GM21360 (cell line): ENCODE results near the gene ZNF628.

Experiments used
- ATAC-seq: cut with Tn5 transposase; IDR thresholded peaks from one replicate; pipeline ENCODE4 v1.9.1; 2021; ENCODE audit warnings: mild to moderate bottlenecking, moderate library complexity; ENCODE audit not compliant: unreplicated experiment

Gene ZNF628

DNA sequence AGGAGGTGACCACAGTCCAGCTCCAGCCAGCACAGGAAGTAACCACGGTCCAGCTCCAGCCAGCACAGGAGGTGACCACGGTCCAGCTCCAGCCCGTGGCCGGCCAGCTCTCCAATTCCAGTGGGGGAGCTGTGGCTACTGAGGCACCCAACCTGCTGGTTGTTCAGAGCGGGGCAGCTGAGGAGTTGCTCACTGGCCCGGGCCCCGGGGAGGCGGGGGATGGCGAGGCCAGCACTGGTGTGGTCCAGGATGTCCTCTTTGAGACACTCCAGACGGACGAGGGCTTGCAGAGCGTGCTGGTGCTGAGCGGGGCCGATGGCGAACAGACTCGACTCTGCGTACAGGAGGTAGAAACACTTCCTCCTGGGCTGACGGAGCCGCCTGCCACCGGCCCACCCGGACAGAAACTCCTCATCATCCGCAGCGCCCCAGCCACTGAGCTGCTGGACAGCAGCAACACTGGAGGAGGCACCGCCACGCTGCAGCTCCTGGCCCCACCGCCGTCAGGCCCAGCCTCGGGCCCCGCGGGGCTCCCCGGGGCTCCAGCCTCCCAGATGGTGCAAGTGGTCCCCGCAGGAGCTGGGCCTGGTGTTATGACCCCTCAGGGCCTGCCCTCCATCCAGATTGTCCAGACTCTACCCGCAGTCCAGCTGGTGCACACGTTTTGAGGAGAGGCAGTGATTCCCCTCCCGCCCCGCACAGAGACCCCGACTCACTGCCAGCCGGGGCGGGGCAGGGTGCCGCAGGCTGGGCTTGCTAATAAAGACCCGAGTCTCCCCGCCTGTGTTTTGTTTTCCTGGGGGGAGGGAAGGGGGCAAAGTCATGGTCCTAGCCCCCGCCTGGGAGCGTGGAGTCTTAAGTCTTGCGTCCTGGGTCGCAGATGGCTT lies 7.5 kb downstream of the ZNF628 start:
- no peak for ATAC-seq

DNA sequence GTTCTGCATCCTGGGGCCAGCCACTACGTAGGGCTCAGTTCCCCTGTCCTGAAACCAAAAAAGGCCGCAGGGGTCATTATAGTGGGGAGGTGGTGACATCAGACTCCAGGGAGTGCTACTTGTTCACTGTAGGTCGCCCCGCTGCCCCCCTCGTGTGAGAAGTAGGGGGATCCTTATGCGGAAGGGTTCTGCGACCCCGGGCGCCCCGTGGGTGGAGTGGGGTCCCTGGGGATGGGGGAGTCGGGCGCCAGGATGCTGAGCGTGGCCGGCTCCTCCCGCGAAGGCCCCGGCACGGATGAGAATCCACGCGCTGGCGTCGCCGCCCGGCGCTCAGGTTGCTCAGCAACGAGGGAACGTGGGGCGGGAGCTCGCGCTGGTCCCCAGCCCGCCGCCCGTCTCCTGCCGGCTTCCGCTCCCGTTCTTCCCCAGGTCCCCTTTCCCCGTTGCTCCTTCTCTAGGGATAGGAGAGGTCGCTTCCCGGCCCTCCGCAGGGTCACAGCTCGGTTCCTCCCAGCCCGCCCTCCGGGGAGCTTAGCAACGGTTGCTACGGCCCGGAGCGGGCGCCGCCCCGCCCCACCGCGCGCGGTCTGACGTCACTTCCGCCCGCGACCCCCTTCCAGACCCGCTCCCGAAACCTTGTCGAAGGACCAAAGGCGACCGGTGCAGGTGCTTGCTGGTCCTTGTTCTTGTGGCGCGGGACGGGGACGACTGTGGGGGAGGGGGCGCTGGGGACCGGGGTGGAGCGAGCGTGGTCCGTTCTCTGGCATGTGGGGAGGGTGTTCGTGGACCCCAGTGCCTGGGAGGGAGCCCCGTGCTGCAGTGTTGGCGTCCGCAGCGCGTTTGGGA lies 8.4 kb downstream of the ZNF628 start, which contains the start of gene NAT14:
TSS of gene NAT14 (plus strand) at position 596 of the 846 bp plus-strand sequence. CDS start 521 bp downstream, outside the sequence.
- peak; percentile 63 for ATAC-seq

GRCh38 chr19:55485439-55486011 lies 9.1 kb downstream of the ZNF628 start:
- no peak for ATAC-seq

GRCh38 chr19:55486043-55486970 lies 9.9 kb downstream of the ZNF628 start:
- no peak for ATAC-seq

DNA sequence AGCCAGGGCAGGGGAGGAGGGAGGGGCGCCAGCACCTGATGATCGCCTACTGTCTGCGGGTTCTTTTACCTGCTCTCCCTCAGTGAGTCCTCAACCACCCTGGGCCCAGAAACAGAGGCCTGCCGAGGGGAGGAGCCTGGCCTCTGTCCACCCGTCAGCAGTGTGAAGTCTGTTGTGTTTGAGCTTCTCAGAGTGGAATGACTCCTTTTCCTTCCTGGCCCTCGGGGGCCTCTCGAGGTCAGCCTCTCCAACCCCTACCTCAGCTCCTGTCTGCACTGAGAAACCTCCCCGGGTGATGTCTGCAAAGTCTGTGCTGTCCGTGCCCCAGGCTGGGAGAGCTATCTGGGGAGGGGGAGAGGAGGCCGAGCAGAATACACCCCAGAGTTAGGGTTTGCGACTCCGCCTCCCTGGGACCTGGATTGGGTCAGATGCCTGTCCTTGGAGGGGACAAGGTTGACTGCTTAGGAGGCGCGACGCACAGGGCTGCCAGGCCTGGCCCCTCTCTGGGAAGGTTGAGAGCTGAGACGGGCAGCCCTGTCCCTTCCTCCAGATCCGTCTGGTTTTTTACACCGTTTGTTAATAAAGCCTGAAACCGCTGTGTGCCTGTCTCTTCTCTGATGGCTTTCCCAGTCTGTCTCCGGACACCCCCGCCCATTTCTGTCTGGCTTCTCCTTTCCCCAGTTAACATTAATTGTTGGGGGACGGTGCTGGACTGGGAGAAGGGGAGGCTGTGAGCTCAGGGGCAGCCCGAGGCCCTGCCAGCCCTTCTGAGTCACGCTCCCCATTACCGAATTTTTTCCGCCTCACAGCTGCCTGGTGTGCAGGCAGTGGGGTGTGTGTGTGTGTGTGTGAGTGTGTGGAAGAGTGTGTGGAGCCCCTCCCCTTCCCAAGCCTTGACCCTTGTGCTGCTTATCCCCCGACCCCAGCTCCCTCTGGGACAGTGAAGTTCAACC lies 10.8 kb downstream of the ZNF628 start:
- ATAC-seq = no peak

DNA sequence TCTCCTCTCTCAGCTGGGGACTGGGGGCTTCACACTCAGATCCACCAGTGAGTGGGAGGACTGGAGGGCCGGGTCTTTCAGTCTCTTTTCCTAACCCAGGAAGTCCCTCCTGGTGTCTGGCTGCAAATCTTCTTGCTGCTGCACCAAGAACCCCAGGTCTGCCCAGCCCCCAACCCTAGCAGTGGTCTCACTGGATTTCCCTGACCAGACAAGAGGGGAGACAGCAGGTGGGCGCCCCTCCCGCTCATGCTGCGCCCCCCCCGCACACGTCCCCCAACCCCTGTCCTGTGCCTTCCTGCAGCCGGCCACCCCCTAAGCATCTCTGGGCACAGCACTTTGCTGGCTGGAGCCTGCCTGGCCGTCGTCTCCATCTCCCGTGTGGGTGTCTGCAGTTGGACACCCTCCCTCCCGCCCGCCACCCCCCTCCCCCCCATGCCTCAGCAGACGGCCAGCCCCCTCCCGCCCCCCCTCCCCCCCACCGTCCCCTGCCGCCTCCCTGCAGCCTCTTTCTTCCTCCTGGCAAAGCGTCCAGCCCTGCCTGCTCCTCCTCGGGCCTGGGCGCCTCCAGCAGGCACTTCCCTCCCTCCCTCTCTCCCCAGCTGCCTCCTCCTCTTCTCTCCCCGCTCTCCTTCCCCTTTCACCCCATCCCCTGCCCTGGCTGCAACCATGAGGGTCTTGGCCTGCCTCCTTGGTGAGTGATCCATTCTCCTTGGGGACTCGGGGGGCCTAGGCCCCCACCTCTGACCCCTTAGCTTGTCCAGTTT lies 11.7 kb downstream of the ZNF628 start, which contains the start of gene SSC5D:
TSS of gene SSC5D (plus strand) at position 513 of the 764 bp plus-strand sequence. CDS start at position 667, 154 bp downstream.
- no peak for ATAC-seq

GRCh38 chr19:55488986-55489710 lies 12.7 kb downstream of the ZNF628 start:
- ATAC-seq = no peak

- ATAC-seq = no peak
Observed at GRCh38 chr19:55489711-55490477, 13.5 kb downstream of the ZNF628 start.

GRCh38 chr19:55490478-55491432 lies 14.3 kb downstream of the ZNF628 start:
- ATAC-seq = no peak

- ATAC-seq = no peak
Observed at GRCh38 chr19:55491546-55492360, 15.3 kb downstream of the ZNF628 start.

DNA sequence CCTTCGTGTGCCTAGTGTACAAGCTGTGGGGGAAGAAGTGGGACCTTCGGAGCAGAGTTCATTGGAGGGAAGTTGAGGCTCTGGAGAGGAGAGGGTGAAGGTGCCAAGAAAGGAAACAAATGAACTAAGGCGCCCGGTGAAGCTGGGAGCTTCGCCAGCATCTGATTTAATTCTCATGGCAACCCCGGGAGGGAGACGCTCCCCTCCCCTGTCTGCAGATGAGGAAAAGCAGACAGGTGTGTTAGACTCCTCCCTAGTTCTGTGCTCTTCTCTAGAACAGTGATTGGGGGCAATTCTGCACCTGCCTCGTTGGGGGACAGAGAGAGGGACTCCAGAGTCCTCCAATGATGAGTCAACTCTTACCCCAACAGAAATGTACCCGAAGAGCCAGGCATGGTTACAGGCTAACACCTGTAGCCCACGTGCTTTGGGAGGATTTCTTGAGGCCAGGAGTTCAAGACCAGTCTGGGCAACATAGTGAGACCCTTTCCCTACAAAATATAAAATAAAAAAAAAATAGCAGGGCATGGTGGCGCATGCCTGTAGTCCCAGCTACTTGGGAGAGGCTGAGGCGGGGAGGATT lies 16.0 kb downstream of the ZNF628 start:
- no peak for ATAC-seq

DNA sequence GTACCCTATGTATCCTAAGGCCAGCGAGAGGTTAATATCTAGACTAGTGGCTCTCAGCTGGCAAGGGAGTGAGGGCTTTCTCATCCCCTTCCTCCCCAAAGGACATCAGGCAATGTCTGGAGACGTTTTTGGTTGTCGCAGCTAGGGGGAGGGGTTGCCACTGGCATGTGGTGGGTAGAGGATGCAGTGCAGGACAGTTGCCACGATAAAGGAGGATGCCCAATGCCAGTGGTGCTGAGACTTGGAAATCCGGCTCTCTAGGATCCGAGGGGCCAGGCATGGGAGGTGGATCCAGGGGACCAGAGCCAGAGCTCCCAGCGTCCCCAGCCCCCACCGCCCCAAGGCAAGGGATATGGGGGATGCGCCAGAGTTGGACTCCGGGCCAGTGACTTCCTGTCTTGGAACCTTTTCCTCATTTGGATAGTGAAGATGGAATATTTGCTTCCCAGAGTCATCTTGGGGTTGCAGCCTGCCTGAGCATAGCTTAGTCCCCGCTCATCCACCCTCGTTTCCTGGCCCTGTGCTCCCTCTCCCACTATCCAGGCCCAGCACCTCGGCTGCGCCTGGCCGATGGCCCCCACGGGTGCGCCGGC lies 16.7 kb downstream of the ZNF628 start:
- no peak for ATAC-seq

- no peak for ATAC-seq
Observed at GRCh38 chr19:55493645-55494171, 17.3 kb downstream of the ZNF628 start.
